Prostate gland (tissue), 2 donors: ENCODE data around the gene DLL3. TPM values are rescaled to one million over a fixed set of nuclear protein-coding genes. Genes with fewer than 3 reads are reported as not detected.

Experiments
- DNase-seq: peaks from one replicate; pipeline ENCODE4 v3.0.0-alpha.2; 2019; ENCODE audit warnings: low spot score
- H3K27ac ChIP-seq, 2 donors: fragments of 200-600 bp; sonication (generic); 2 replicates each; pipeline ENCODE4 v1.5.1; 2017 to 2019
- H3K27me3 ChIP-seq: fragments of 200-600 bp; sonication (generic); replicated peaks from 2 replicates; pipeline ENCODE4 v1.5.1; 2019; ENCODE audit not compliant: insufficient read depth
- H3K36me3 ChIP-seq, 2 donors: fragments of 200-600 bp; sonication (generic); 1 replicate in 1 of 2; 2 replicates in 1 of 2; pipeline versions ENCODE4 v1.5.1 to v1.8.1; 2017 to 2019
- H3K4me1 ChIP-seq: fragments of 200-600 bp; sonication (generic); replicated peaks from 2 replicates; pipeline ENCODE4 v1.5.1; 2019
- H3K4me3 ChIP-seq, 2 donors: fragments of 200-600 bp; sonication (generic); 2 replicates each; pipeline ENCODE4 v1.5.1; 2017 to 2019
- H3K9me3 ChIP-seq: fragments of 200-600 bp; sonication (generic); 2 replicates; pipeline ENCODE4 v1.5.1; 2017
- CTCF ChIP-seq, 4 experiments: fragments of 200-600 bp in 2 of 4; fragments of 450-650 bp in 2 of 4; sonication (generic) in 2 of 4; IDR thresholded peaks; 1 replicate in 3 of 4; 2 replicates in 1 of 4; pipeline ENCODE4 v1.5.1; 2016 to 2019; ENCODE audit warnings: antibody characterized with exemption in 4 of 4, mild to moderate bottlenecking in 2 of 4, moderate library complexity in 2 of 4
- POLR2A ChIP-seq: fragments of 450-650 bp; IDR thresholded peaks from one replicate; pipeline ENCODE4 v1.6.1; 2016; ENCODE audit warnings: antibody characterized with exemption, mild to moderate bottlenecking
- POLR2AphosphoS5 ChIP-seq: sonication (generic); formaldehyde crosslinking; IDR thresholded peaks from one replicate; pipeline ENCODE4 v1.6.1; 2017; ENCODE audit warnings: antibody characterized with exemption
- WGBS: methylation state at CpG from one replicate; pipeline ENCODE4 v1.1.5; 2018; 5-methylcytosine and 5-hydroxymethylcytosine counted together
- intact Hi-C: fragments of 100-400 bp; cut with DNase I; formaldehyde crosslinking; loops from one replicate; pipeline ENCODE4 v1.14.2; 2022
- total RNA-seq, 2 donors: library from RNA; depleted of rRNA; stranded (reverse); fragments of >200 nt; gene quantifications; one replicate each; pipeline ENCODE4 v1.1.0, GENCODE V29; 2016

The DLL3 gene
- total RNA-seq, 2 donors from 2014 or later: 6.3 TPM; not detected in 1

- Histone ChIP-seq H3K27ac (no peak overlapping the region), H3K4me3 (peak overlapping the region; percentile 21 to 24), H3K4me1 (peaks cover 7% of the 10 kb centered on the region), H3K27me3 (peaks cover 5% of the 10 kb centered on the region), H3K9me3 (no peaks in the 10 kb centered on the region), H3K36me3 (no peaks in the 10 kb centered on the region)
- intact Hi-C loops: no loop called here
- no peak for DNase-seq
- 3% methylated on average over 43 of the region's 44 CpGs for WGBS
- TF ChIP-seq POLR2AphosphoS5: no peak
- TF ChIP-seq POLR2A: no peak
- no peak for TF ChIP-seq CTCF (IDR thresholded peaks at IDR 0.05)
These were observed 16.9 kb downstream of the DLL3 start for GRCh38 chr19:39515551-39516191.

DNA sequence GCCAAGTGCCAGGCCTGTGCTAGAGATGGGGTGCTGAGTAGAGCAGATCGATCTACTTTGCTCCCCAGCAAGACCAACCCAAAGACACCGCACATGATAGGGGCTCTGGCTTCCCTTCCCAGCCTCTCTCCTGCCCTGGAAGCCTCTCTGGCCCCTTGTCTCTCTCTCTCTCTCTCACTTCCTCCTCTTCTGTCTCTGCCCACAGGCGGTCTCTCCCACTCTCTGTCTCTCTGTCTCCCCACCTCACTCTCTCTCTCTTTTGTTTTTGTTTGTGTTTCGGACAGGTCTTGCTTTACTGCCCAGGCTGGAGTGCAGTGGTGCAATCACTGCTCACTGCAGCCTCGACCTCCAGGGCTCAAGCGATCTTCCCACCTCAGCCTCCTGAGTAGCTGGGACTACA lies 17.5 kb downstream of the DLL3 start:
- WGBS: 59% methylated on average over 6 of the region's 6 CpGs
- intact Hi-C loops: no loop called here
- no peak overlapping the region for H3K27ac ChIP-seq
- H3K9me3 ChIP-seq: no peaks in the 10 kb centered on the region
- TF ChIP-seq CTCF (IDR thresholded peaks at IDR 0.05) (no peak), POLR2A (no peak), POLR2AphosphoS5 (no peak)
- no peaks in the 10 kb centered on the region for H3K36me3 ChIP-seq
- H3K4me1 ChIP-seq: peaks cover 7% of the 10 kb centered on the region
- DNase-seq: no peak
- peaks cover 5% of the 10 kb centered on the region for H3K27me3 ChIP-seq
- H3K4me3 ChIP-seq: no peak overlapping the region

DNA sequence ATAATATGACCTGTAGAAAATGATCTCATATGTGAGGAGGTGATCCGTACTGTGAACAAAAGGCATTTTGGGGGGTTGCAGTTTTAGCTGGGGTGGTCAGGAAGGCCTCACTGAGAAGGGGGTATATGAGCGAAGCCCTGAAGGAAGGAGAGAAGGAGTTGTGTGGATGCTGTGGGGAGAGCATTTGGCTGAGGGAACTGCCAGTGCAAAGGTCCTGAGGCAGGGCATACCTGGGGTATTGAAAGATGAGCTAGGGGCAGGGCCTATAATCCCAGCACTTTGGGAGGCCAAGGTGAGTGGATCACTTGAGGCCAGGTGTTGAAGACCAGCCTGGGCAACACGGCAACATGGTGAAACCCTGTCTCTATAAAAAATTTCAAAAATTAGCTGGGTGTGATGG lies 18.7 kb downstream of the DLL3 start:
- intact Hi-C loops: no loop called here
- TF ChIP-seq POLR2A: no peak
- no peak for TF ChIP-seq CTCF (IDR thresholded peaks at IDR 0.05)
- TF ChIP-seq POLR2AphosphoS5: no peak
- H3K36me3 ChIP-seq: no peaks in the 10 kb centered on the region
- peaks cover 5% of the 10 kb centered on the region for H3K27me3 ChIP-seq
- DNase-seq: no peak
- H3K9me3 ChIP-seq: no peaks in the 10 kb centered on the region
- 78% methylated on average over 3 of the region's 3 CpGs for WGBS
- no peak overlapping the region for H3K27ac ChIP-seq
- no peak overlapping the region for H3K4me3 ChIP-seq
- H3K4me1 ChIP-seq: peaks cover 7% of the 10 kb centered on the region

- Histone ChIP-seq H3K9me3 (no peaks in the 10 kb centered on the region), H3K4me1 (peaks cover 7% of the 10 kb centered on the region), H3K36me3 (no peaks in the 10 kb centered on the region), H3K27ac (no peak overlapping the region), H3K4me3 (no peak overlapping the region), H3K27me3 (peaks cover 5% of the 10 kb centered on the region)
- TF ChIP-seq POLR2A: no peak
- TF ChIP-seq CTCF (IDR thresholded peaks at IDR 0.05): no peak
- no peak for TF ChIP-seq POLR2AphosphoS5
- DNase-seq: no peak
- WGBS: 61% methylated on average over 5 of the region's 5 CpGs
- intact Hi-C loops: no loop called here
These were observed 19.7 kb downstream of the DLL3 start for GRCh38 chr19:39518458-39518857.

DNA sequence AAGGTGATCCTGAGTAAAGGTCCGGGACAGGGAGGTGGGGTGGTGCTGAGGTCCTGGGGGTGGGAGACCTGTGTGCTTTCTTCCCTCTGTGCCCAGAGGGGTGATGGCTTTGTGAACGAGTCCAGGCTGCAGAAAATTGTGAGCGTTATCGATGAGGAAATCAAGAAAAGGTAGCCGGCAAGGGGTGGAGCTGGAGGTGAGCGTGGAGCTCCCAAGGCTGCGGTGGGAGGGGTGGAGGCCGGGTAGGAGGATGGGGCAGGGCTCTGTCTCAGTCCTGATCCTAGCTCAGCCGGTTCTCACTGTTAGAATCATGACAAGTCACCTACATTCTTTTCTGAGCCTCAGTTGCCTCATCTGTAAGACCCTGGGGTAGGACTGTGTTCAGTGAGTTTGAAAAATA lies 20.2 kb downstream of the DLL3 start:
- H3K27me3 ChIP-seq: peaks cover 4% of the 10 kb centered on the region
- H3K36me3 ChIP-seq: no peaks in the 10 kb centered on the region
- intact Hi-C loops: no loop called here
- WGBS: 56% methylated on average over 9 of the region's 9 CpGs
- no peak for DNase-seq
- no peak overlapping the region for H3K4me3 ChIP-seq
- H3K9me3 ChIP-seq: no peaks in the 10 kb centered on the region
- H3K27ac ChIP-seq: no peak overlapping the region
- TF ChIP-seq POLR2AphosphoS5 (no peak), POLR2A (no peak), CTCF (IDR thresholded peaks at IDR 0.05) (no peak)
- H3K4me1 ChIP-seq: peaks cover 7% of the 10 kb centered on the region
